Aorta (tissue), 5 donors: ENCODE data around the gene TP63. TPM values are rescaled to one million over a fixed set of nuclear protein-coding genes. Genes with fewer than 3 reads are reported as not detected.

Source experiments
- ATAC-seq: fragments of 200-7000 bp; cut with Tn5 transposase; one replicate; pipeline ENCODE4 v1.9.1; 2022; ENCODE audit warnings: moderate library complexity; ENCODE audit not compliant: low FRiP score
- DNase-seq, 2 donors: peaks; one replicate each; pipeline ENCODE4 v3.0.0-alpha.2; 2020
- H3K27ac ChIP-seq, 2 donors: one replicate each; pipeline ENCODE4 v1.5.1; 2013; ENCODE audit warnings: low read length in 2 of 2, mild to moderate bottlenecking in 2 of 2, moderate library complexity in 2 of 2, control low read depth in 1 of 2, inconsistent platforms in 1 of 2, low read depth in 1 of 2
- H3K27me3 ChIP-seq, 2 donors: one replicate each; pipeline ENCODE4 v1.6.1; 2013; ENCODE audit warnings: control low read depth in 1 of 2, low read length in 1 of 2, mild to moderate bottlenecking in 1 of 2, moderate library complexity in 1 of 2; ENCODE audit not compliant: insufficient read depth in 2 of 2, control insufficient read depth in 1 of 2
- H3K36me3 ChIP-seq, 2 donors: one replicate each; pipeline ENCODE4 v1.6.1; 2013; ENCODE audit warnings: control low read depth in 1 of 2, low read length in 1 of 2, mild to moderate bottlenecking in 1 of 2; ENCODE audit not compliant: insufficient read depth in 2 of 2, control insufficient read depth in 1 of 2
- H3K4me1 ChIP-seq, 2 donors: one replicate each; pipeline ENCODE4 v1.6.1; 2013; ENCODE audit warnings: low read length in 2 of 2, control low read depth in 1 of 2, mild to moderate bottlenecking in 1 of 2, moderate library complexity in 1 of 2; ENCODE audit not compliant: insufficient read depth in 2 of 2, control insufficient read depth in 1 of 2
- H3K4me3 ChIP-seq, 2 donors: one replicate each; pipeline ENCODE4 v1.5.1; 2013; ENCODE audit warnings: low read length in 2 of 2, control low read depth in 1 of 2, mild to moderate bottlenecking in 1 of 2
- H3K9me3 ChIP-seq: one replicate; pipeline ENCODE4 v1.6.1; 2013; ENCODE audit warnings: mild to moderate bottlenecking, low read length; ENCODE audit not compliant: control insufficient read depth
- WGBS, 2 donors: extraction: QIAGEN DNeasy Blood & Tissue Kit; methylation state at CpG; one replicate each; pipeline ENCODE4 v1.1.7; 2013; 5-methylcytosine and 5-hydroxymethylcytosine counted together
- intact Hi-C, 2 donors: fragments of 100-400 bp; cut with DNase I; formaldehyde crosslinking; loops; one replicate each; pipeline versions ENCODE4 v1.14.2 to v1.15.0; 2022
- polyA plus RNA-seq, 2 donors: library from polyadenylated mRNA; stranded (reverse); fragments of 200-250 nt; gene quantifications; one replicate each; pipeline ENCODE4 v1.2.3, GENCODE V29; 2013
- total RNA-seq, 2 donors: library from RNA; stranded (reverse); fragmentation: NEBNext Ultra II Directional; extraction: Animal tissue kit (Norgen Biotek cat#: 25700); gene quantifications; one replicate each; pipeline ENCODE4 v1.2.1, GENCODE V29; 2021
- donor health status: healthy with polysubstance abuse.
- donor health status: Bipolar disorder and iron deficiency.
- donor health status: DM: no; HTN: no; CAD: no.
- donor health status: DM: no; HTN: no; CAD: no.
- donor health status: DM: yes; HTN: yes; CAD: no.

Gene TP63
- total and polyA plus RNA-seq, 4 donors = 0.03 to 0.72 (median 0.34) TPM

- no peak overlapping the region for H3K27ac ChIP-seq
- H3K9me3 ChIP-seq = no peaks in the 10 kb centered on the region
- no peaks in the 10 kb centered on the region for H3K27me3 ChIP-seq
- DNase-seq (no peak), ATAC-seq (no peak)
- intact Hi-C loops = no loop called here
- no peaks in the 10 kb centered on the region for H3K4me1 ChIP-seq
- 18 to 37% methylated on average over 1 of the region's 1 CpG for WGBS, 2 donors
- no peak overlapping the region for H3K4me3 ChIP-seq
- no peaks in the 10 kb centered on the region for H3K36me3 ChIP-seq
Measured at GRCh38 chr3:189809583-189809982, 178.4 kb downstream of the TP63 start.

GRCh38 chr3:189812806-189813465 lies 181.7 kb downstream of the TP63 start:
- 85 to 87% methylated on average over 5 of the region's 5 CpGs for WGBS, 2 donors
- H3K36me3 ChIP-seq = no peaks in the 10 kb centered on the region
- H3K4me1 ChIP-seq = no peaks in the 10 kb centered on the region
- intact Hi-C loops = no loop called here
- H3K27ac ChIP-seq = no peak overlapping the region
- H3K27me3 ChIP-seq = no peaks in the 10 kb centered on the region
- H3K9me3 ChIP-seq = no peaks in the 10 kb centered on the region
- DNase-seq (no peak), ATAC-seq (no peak)
- no peak overlapping the region for H3K4me3 ChIP-seq

- H3K27me3 ChIP-seq = no peaks in the 10 kb centered on the region
- H3K9me3 ChIP-seq = no peaks in the 10 kb centered on the region
- no peaks in the 10 kb centered on the region for H3K36me3 ChIP-seq
- no peaks in the 10 kb centered on the region for H3K4me1 ChIP-seq
- H3K4me3 ChIP-seq = no peak overlapping the region
- no peak for ATAC-seq
- intact Hi-C loops = no loop called here
- no peak overlapping the region for H3K27ac ChIP-seq
- WGBS, 2 donors = 67 to 78% methylated on average over 10 of the region's 10 CpGs
- DNase-seq = no peak
Measured at GRCh38 chr3:189813647-189814240, 182.6 kb downstream of the TP63 start.

GRCh38 chr3:189820365-189820720 lies 189.2 kb downstream of the TP63 start:
- Histone ChIP-seq H3K9me3 (no peaks in the 10 kb centered on the region), H3K27ac (no peak overlapping the region), H3K36me3 (no peaks in the 10 kb centered on the region), H3K4me3 (no peak overlapping the region), H3K4me1 (no peaks in the 10 kb centered on the region), H3K27me3 (no peaks in the 10 kb centered on the region)
- ATAC-seq = no peak
- 92 to 93% methylated on average over 2 of the region's 2 CpGs for WGBS, 2 donors
- DNase-seq = no peak
- intact Hi-C loops = no loop called here

- intact Hi-C loops = no loop called here
- H3K36me3 ChIP-seq = no peaks in the 10 kb centered on the region
- no peaks in the 10 kb centered on the region for H3K9me3 ChIP-seq
- no peak overlapping the region for H3K27ac ChIP-seq
- no peak overlapping the region for H3K4me3 ChIP-seq
- H3K27me3 ChIP-seq = no peaks in the 10 kb centered on the region
- no peak for ATAC-seq
- no peak for DNase-seq
- WGBS, 2 donors = 67 to 68% methylated on average over 4 of the region's 4 CpGs
- H3K4me1 ChIP-seq = no peaks in the 10 kb centered on the region
Measured at GRCh38 chr3:189821262-189821661, 190.1 kb downstream of the TP63 start.

GRCh38 chr3:189822726-189823125 lies 191.5 kb downstream of the TP63 start:
- H3K36me3 ChIP-seq = no peaks in the 10 kb centered on the region
- H3K4me1 ChIP-seq = no peaks in the 10 kb centered on the region
- no peak overlapping the region for H3K27ac ChIP-seq
- H3K27me3 ChIP-seq = no peaks in the 10 kb centered on the region
- DNase-seq = no peak
- WGBS, 2 donors = 81% methylated on average over 3 of the region's 3 CpGs
- intact Hi-C loops = no loop called here
- no peaks in the 10 kb centered on the region for H3K9me3 ChIP-seq
- no peak overlapping the region for H3K4me3 ChIP-seq
- ATAC-seq = no peak

- no peaks in the 10 kb centered on the region for H3K27me3 ChIP-seq
- ATAC-seq (no peak), DNase-seq (no peak)
- H3K4me3 ChIP-seq = no peak overlapping the region
- H3K36me3 ChIP-seq = no peaks in the 10 kb centered on the region
- 22 to 26% methylated on average over 5 of the region's 5 CpGs for WGBS, 2 donors
- no peaks in the 10 kb centered on the region for H3K4me1 ChIP-seq
- no peak overlapping the region for H3K27ac ChIP-seq
- intact Hi-C loops = no loop called here
- H3K9me3 ChIP-seq = no peaks in the 10 kb centered on the region
Measured at GRCh38 chr3:189824629-189825312, 193.6 kb downstream of the TP63 start.

GRCh38 chr3:189826566-189826965 lies 195.4 kb downstream of the TP63 start:
- intact Hi-C loops = no loop called here

GRCh38 chr3:189827108-189827507 lies 195.9 kb downstream of the TP63 start:
- H3K4me1 ChIP-seq = no peaks in the 10 kb centered on the region
- ATAC-seq = no peak
- no peaks in the 10 kb centered on the region for H3K9me3 ChIP-seq
- 92 to 94% methylated on average over 1 of the region's 1 CpG for WGBS, 2 donors
- no peaks in the 10 kb centered on the region for H3K27me3 ChIP-seq
- DNase-seq = no peak
- H3K36me3 ChIP-seq = no peaks in the 10 kb centered on the region
- intact Hi-C loops = no loop called here
- H3K27ac ChIP-seq = no peak overlapping the region
- no peak overlapping the region for H3K4me3 ChIP-seq

More at GRCh38 chr3:189826566-189826965, 195.4 kb downstream of the TP63 start:
- H3K27me3 ChIP-seq = no peaks in the 10 kb centered on the region
- no peak for DNase-seq
- 94 to 96% methylated on average over 3 of the region's 3 CpGs for WGBS, 2 donors
- no peaks in the 10 kb centered on the region for H3K4me1 ChIP-seq
- no peaks in the 10 kb centered on the region for H3K36me3 ChIP-seq
- no peak overlapping the region for H3K27ac ChIP-seq
- no peak for ATAC-seq
- H3K9me3 ChIP-seq = no peaks in the 10 kb centered on the region
- H3K4me3 ChIP-seq = no peak overlapping the region
